Ramos (cell line): ENCODE measurements around the gene ANKRD65.

Source experiments
- in situ Hi-C: fragments of 300-500 bp; cut with MboI; formaldehyde crosslinking; loops from one replicate; pipeline ENCODE4 v1.14.3; 2022; ENCODE audit warnings: low sequenced_read_pairs; ENCODE audit not compliant: unreplicated experiment

The ANKRD65 gene

GRCh38 chr1:1442069-1442770 is 21.1 kb upstream of the ANKRD65 start:
- in situ Hi-C loops = no loop called here

GRCh38 chr1:1441002-1441888 is 20.2 kb upstream of the ANKRD65 start:
- in situ Hi-C loops = no loop called here

- in situ Hi-C loops = no loop called here
Observed at GRCh38 chr1:1440262-1441001, 19.4 kb upstream of the ANKRD65 start.

- in situ Hi-C loops = no loop called here
Observed at GRCh38 chr1:1439546-1440261, 18.6 kb upstream of the ANKRD65 start.

GRCh38 chr1:1438531-1439381 is 17.7 kb upstream of the ANKRD65 start:
- in situ Hi-C loops = no loop called here

GRCh38 chr1:1437904-1438376 is 16.9 kb upstream of the ANKRD65 start:
- in situ Hi-C loops = no loop called here

- in situ Hi-C loops = no loop called here
Observed at GRCh38 chr1:1437033-1437903, 16.2 kb upstream of the ANKRD65 start.

GRCh38 chr1:1436630-1437032 is 15.6 kb upstream of the ANKRD65 start:
- in situ Hi-C loops = no loop called here

GRCh38 chr1:1435911-1436629 is 15.0 kb upstream of the ANKRD65 start:
- in situ Hi-C loops = no loop called here

GRCh38 chr1:1435106-1435903 is 14.2 kb upstream of the ANKRD65 start, which contains the start of gene VWA1:
Gene VWA1, plus strand, starts transcription at chr1:1435690. Its CDS starts 59 bp downstream, at chr1:1435749.
- in situ Hi-C loops = no loop called here

- in situ Hi-C loops = no loop called here
Observed at GRCh38 chr1:1434824-1435105, 13.7 kb upstream of the ANKRD65 start.

GRCh38 chr1:1434131-1434823 is 13.2 kb upstream of the ANKRD65 start:
- in situ Hi-C loops = no loop called here

GRCh38 chr1:1433804-1434130 is 12.7 kb upstream of the ANKRD65 start:
- in situ Hi-C loops = no loop called here

- in situ Hi-C loops = no loop called here
Observed at GRCh38 chr1:1432951-1433803, 12.1 kb upstream of the ANKRD65 start.

- in situ Hi-C loops = no loop called here
Observed at GRCh38 chr1:1432274-1432950, 11.3 kb upstream of the ANKRD65 start.
